ENCODE measurements around the gene TCP11.

DNA sequence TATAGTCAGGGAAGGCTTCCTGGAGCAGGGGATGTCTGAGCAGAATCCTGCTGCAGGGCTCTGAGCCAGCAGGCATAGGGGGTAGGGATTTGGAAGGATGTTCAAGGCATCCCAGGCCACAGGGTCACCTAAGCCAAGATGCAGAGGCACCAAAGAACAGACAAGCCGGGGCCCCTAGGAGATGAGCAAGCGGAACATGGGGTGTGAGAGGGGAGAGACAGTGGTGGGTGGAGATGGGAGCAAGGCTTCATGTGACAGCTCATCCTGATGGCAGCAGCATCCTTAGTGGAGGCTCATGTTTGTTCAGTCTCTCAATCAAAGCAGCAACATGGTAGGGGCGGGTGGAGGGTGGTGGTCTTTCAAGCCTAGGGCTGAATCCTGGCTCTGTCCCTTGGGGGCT, 29.8 kb upstream of the TCP11 start:
- TF ChIP-seq, protein P1, sequence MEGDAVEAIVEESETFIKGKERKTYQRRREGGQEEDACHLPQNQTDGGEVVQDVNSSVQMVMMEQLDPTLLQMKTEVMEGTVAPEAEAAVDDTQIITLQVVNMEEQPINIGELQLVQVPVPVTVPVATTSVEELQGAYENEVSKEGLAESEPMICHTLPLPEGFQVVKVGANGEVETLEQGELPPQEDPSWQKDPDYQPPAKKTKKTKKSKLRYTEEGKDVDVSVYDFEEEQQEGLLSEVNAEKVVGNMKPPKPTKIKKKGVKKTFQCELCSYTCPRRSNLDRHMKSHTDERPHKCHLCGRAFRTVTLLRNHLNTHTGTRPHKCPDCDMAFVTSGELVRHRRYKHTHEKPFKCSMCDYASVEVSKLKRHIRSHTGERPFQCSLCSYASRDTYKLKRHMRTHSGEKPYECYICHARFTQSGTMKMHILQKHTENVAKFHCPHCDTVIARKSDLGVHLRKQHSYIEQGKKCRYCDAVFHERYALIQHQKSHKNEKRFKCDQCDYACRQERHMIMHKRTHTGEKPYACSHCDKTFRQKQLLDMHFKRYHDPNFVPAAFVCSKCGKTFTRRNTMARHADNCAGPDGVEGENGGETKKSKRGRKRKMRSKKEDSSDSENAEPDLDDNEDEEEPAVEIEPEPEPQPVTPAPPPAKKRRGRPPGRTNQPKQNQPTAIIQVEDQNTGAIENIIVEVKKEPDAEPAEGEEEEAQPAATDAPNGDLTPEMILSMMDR (IDR thresholded peaks at IDR 0.05) = no peak
- TF ChIP-seq TCF7L2 (IDR thresholded peaks at IDR 0.05; ENCODE audit: low read depth, low read length) = no peak
- TF ChIP-seq, protein P2, sequence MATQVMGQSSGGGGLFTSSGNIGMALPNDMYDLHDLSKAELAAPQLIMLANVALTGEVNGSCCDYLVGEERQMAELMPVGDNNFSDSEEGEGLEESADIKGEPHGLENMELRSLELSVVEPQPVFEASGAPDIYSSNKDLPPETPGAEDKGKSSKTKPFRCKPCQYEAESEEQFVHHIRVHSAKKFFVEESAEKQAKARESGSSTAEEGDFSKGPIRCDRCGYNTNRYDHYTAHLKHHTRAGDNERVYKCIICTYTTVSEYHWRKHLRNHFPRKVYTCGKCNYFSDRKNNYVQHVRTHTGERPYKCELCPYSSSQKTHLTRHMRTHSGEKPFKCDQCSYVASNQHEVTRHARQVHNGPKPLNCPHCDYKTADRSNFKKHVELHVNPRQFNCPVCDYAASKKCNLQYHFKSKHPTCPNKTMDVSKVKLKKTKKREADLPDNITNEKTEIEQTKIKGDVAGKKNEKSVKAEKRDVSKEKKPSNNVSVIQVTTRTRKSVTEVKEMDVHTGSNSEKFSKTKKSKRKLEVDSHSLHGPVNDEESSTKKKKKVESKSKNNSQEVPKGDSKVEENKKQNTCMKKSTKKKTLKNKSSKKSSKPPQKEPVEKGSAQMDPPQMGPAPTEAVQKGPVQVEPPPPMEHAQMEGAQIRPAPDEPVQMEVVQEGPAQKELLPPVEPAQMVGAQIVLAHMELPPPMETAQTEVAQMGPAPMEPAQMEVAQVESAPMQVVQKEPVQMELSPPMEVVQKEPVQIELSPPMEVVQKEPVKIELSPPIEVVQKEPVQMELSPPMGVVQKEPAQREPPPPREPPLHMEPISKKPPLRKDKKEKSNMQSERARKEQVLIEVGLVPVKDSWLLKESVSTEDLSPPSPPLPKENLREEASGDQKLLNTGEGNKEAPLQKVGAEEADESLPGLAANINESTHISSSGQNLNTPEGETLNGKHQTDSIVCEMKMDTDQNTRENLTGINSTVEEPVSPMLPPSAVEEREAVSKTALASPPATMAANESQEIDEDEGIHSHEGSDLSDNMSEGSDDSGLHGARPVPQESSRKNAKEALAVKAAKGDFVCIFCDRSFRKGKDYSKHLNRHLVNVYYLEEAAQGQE (IDR thresholded peaks at IDR 0.05; ENCODE audit: insufficient read depth in 1 of 2, low read depth in 2 of 2, low read length in 1 of 2) = no peak
